ENCODE measurements around the gene EFNA5.

DNA sequence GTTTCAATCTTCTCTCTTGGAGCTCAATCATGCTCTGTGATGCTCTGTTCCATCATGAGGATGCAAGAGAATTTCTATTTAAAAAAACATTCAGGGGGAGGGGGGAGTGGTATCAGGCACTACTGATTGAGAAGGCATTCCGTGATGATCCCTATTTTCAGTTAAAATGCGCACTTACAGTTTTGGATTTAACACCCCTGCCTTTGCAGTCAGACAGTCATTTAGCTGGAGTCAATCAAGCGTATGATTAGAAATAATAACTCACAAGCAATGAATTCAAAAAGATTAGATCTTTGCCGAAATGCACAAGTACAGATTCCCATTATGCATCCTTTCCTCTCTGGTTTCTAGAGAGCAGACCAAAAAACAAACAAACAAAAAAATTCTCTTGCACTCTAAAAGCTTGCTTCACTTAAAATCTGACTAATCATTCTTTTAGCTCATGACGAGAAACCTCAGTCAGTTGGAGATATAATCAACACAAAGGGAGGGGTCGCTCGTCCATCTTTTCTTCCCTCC is 55.4 kb downstream of the EFNA5 start:
- TF ChIP-seq SP4 (CRISPR knock-in tag; IDR thresholded peaks at IDR 0.05) (no peak), YY1 (IDR thresholded peaks at IDR 0.05; ENCODE audit: insufficient read depth, insufficient replicate concordance, low read depth, low read length) (no peak), CTCF (CRISPR knock-in tag; IDR thresholded peaks at IDR 0.05) (no peak), MXD3 (CRISPR knock-in tag; IDR thresholded peaks at IDR 0.05) (no peak), CBX2 (IDR thresholded peaks at IDR 0.05; ENCODE audit: low read depth, low read length) (no peak), CBX2 (CRISPR knock-in tag; IDR thresholded peaks at IDR 0.05; ENCODE audit: low read depth) (no peak), ZNF558 (CRISPR knock-in tag; IDR thresholded peaks at IDR 0.05; ENCODE audit: borderline replicate concordance) (no peak), ZNF431 (CRISPR knock-in tag; IDR thresholded peaks at IDR 0.05; ENCODE audit: borderline replicate concordance, low read depth) (no peak)

Data from HepG2 (cell line).